WTC11 (cell line): ENCODE measurements around the gene CAPN15. TPM values are rescaled to one million over a fixed set of nuclear protein-coding genes. Genes with fewer than 3 reads are reported as not detected.

Source experiments
- ATAC-seq: fragments of 200-7000 bp; cut with Tn5 transposase; 2 replicates; pipeline ENCODE4 v1.10.0; 2021; ENCODE audit warnings: mild to moderate bottlenecking, moderate library complexity
- CTCF ChIA-PET: fragments of 300-600 bp; sonication (Branson Sonifier 250); formaldehyde crosslinking; loops from one replicate; lab custom pipeline; 2021; ENCODE audit warnings: antibody characterized with exemption; lab: Charles Lee
- POLR2A ChIA-PET: fragments of 350-600 bp; sonication (Branson Sonifier 250); formaldehyde crosslinking; loops from one replicate; lab custom pipeline; 2021; ENCODE audit warnings: antibody characterized with exemption; lab: Charles Lee
- DNase-seq: peaks from one replicate; pipeline ENCODE4 v3.0.0; 2021; ENCODE audit warnings: low spot score
- H3K27ac Mint-ChIP-seq: 2 replicates; pipeline ENCODE4 v1.8.0; 2021; ENCODE audit warnings: mixed read lengths
- H3K27me3 Mint-ChIP-seq: 2 replicates; pipeline ENCODE4 v1.8.0; 2021; ENCODE audit warnings: low read depth, mild to moderate bottlenecking, moderate library complexity, mixed read lengths
- H3K36me3 Mint-ChIP-seq: 2 replicates; pipeline ENCODE4 v1.8.0; 2021; ENCODE audit warnings: mixed read lengths
- H3K4me1 Mint-ChIP-seq: 2 replicates; pipeline ENCODE4 v1.8.0; 2022; ENCODE audit warnings: mixed read lengths
- H3K4me3 Mint-ChIP-seq: 2 replicates; pipeline ENCODE4 v1.8.0; 2021; ENCODE audit warnings: mild to moderate bottlenecking, moderate library complexity, mixed read lengths
- H3K9me3 Mint-ChIP-seq: 2 replicates; pipeline ENCODE4 v1.8.0; 2021; ENCODE audit warnings: mixed read lengths
- AFF4 ChIP-seq: sonication (generic); formaldehyde crosslinking; IDR thresholded peaks from 2 replicates; pipeline ENCODE4 v1.8.1; 2023; ENCODE audit warnings: mild to moderate bottlenecking, missing genetic modification reagents, borderline replicate concordance
- ATF3 ChIP-seq: sonication (generic); formaldehyde crosslinking; conservative IDR thresholded peaks from 2 replicates; pipeline ENCODE4 v1.8.1; 2022; ENCODE audit warnings: mild to moderate bottlenecking, missing genetic modification reagents
- CREB1 ChIP-seq: sonication (generic); formaldehyde crosslinking; IDR thresholded peaks from 2 replicates; pipeline ENCODE4 v1.8.0; 2023; ENCODE audit warnings: mild to moderate bottlenecking, missing genetic modification reagents
- GRHL2 ChIP-seq: fragments of 250-450 bp; sonication (Bioruptor Pico); IDR thresholded peaks from 2 replicates; pipeline ENCODE4 v1.8.0; 2022; ENCODE audit warnings: mild to moderate bottlenecking, moderate library complexity; ENCODE audit not compliant: insufficient replicate concordance, severe bottlenecking
- GTF2I ChIP-seq: fragments of 250-450 bp; sonication (Bioruptor Pico); conservative IDR thresholded peaks from 2 replicates; pipeline ENCODE4 v1.4.0; 2021; ENCODE audit warnings: mild to moderate bottlenecking
- HMGA2 ChIP-seq: fragments of 250-450 bp; sonication (Bioruptor Pico); IDR thresholded peaks from 2 replicates; pipeline ENCODE4 v1.4.0; 2021; ENCODE audit warnings: mild to moderate bottlenecking, moderate library complexity
- IRF2 ChIP-seq: sonication (generic); formaldehyde crosslinking; IDR thresholded peaks from 2 replicates; pipeline ENCODE4 v1.8.0; 2022; ENCODE audit warnings: low read depth, missing genetic modification reagents, borderline replicate concordance
- NFE2L1 ChIP-seq: sonication (generic); formaldehyde crosslinking; IDR thresholded peaks from 2 replicates; pipeline ENCODE4 v1.8.1; 2023; ENCODE audit warnings: missing genetic modification reagents
- NFYB ChIP-seq: sonication (generic); formaldehyde crosslinking; conservative IDR thresholded peaks from 2 replicates; pipeline ENCODE4 v1.8.0; 2022; ENCODE audit warnings: low read depth, missing genetic modification reagents
- RORB ChIP-seq: fragments of 250-450 bp; sonication (Bioruptor Pico); IDR thresholded peaks from 2 replicates; pipeline ENCODE4 v1.9.0; 2021; ENCODE audit warnings: mild to moderate bottlenecking
- SMAD4 ChIP-seq: sonication (generic); formaldehyde crosslinking; IDR thresholded peaks from 2 replicates; pipeline ENCODE4 v1.8.0; 2022; ENCODE audit warnings: mild to moderate bottlenecking, missing genetic modification reagents
- SOX15 ChIP-seq: fragments of 250-450 bp; sonication (Bioruptor Pico); IDR thresholded peaks from 2 replicates; pipeline ENCODE4 v1.9.0; 2021; ENCODE audit warnings: mild to moderate bottlenecking
- TEAD4 ChIP-seq: sonication (generic); formaldehyde crosslinking; IDR thresholded peaks from 2 replicates; pipeline ENCODE4 v1.8.0; 2022; ENCODE audit warnings: mild to moderate bottlenecking, missing genetic modification reagents
- ZBTB43 ChIP-seq: sonication (generic); formaldehyde crosslinking; IDR thresholded peaks from 2 replicates; pipeline ENCODE4 v1.8.1; 2023; ENCODE audit warnings: mild to moderate bottlenecking, missing genetic modification reagents
- ZNF263 ChIP-seq: sonication (generic); formaldehyde crosslinking; IDR thresholded peaks from 2 replicates; pipeline ENCODE4 v1.8.1; 2022; ENCODE audit warnings: low read depth, mild to moderate bottlenecking, moderate library complexity, missing genetic modification reagents
- ZNF317 ChIP-seq: sonication (generic); formaldehyde crosslinking; IDR thresholded peaks from 2 replicates; pipeline ENCODE4 v1.8.1; 2023; ENCODE audit warnings: low read depth, mild to moderate bottlenecking, moderate library complexity, missing genetic modification reagents, borderline replicate concordance
- ZNF396 ChIP-seq: fragments of 250-450 bp; sonication (Bioruptor Pico); IDR thresholded peaks from 2 replicates; pipeline ENCODE4 v1.8.0; 2021; ENCODE audit warnings: mild to moderate bottlenecking, moderate library complexity, borderline replicate concordance
- ZNF532 ChIP-seq: fragments of 250-450 bp; sonication (Bioruptor Pico); IDR thresholded peaks from 2 replicates; pipeline ENCODE4 v1.9.0; 2021; ENCODE audit warnings: mild to moderate bottlenecking, borderline replicate concordance
- total RNA-seq: library from RNA; stranded (reverse); gene quantifications from 3 replicates; pipeline ENCODE4 v1.2.3, GENCODE V29; 2021
- TF ChIP-seq, protein P1 (sequence below): sonication (generic); formaldehyde crosslinking; IDR thresholded peaks from 2 replicates; pipeline ENCODE4 v1.8.1; 2023; ENCODE audit warnings: mild to moderate bottlenecking, missing genetic modification reagents
- TF ChIP-seq, protein P2 (sequence below): fragments of 200-600 bp; IDR thresholded peaks from 2 replicates; pipeline ENCODE4 v1.8.0; 2022; ENCODE audit warnings: antibody characterized with exemption
- TF ChIP-seq, protein P3 (sequence below): sonication (generic); formaldehyde crosslinking; IDR thresholded peaks from 2 replicates; pipeline ENCODE4 v1.8.1; 2023; ENCODE audit warnings: mild to moderate bottlenecking, missing genetic modification reagents, moderate library complexity
- TF ChIP-seq, protein P4 (sequence below): sonication (generic); formaldehyde crosslinking; IDR thresholded peaks from 2 replicates; pipeline ENCODE4 v1.8.1; 2023; ENCODE audit warnings: mild to moderate bottlenecking, missing genetic modification reagents, moderate library complexity

Gene CAPN15
- total RNA-seq, 1 experiment from 2014 or later, result 110 TPM

DNA sequence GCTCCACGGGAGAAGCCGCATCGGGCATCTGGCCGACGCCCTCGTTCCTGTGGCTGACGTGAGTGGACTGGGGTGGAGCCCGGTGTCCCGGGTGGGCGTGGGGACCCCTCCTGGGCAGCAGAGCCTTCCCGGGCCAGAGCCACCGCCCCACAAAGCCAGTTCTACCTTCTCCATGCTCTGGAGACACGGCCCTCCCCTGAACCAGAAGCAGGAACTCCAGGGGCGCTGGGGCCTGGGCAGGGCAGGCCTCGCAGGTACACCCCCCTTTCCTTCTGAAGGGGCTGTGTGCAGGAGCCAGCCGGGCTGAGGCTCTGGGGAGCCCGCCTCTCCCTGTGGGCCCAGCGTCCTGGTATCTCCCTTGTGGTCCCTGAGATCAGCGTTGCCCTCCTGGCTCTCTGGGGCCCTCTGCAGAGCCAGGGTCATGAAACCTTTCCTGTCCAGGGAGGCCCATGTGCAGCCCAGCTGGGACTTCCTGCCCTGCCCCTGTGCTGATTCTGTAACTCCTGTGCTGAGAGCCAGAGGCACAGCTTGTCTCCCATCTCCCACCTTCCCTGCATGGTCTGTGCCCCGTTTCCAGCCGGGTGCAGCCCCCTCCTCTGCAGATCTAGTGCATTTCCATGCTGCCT is 48.8 kb downstream of the CAPN15 start (continued):
- TF ChIP-seq ZNF532 (no peak), IRF2 (CRISPR knock-in tag) (no peak), ATF3 (no peak), ZBTB43 (no peak), SOX15 (CRISPR knock-in tag) (no peak), ZNF263 (CRISPR knock-in tag) (no peak)

DNA sequence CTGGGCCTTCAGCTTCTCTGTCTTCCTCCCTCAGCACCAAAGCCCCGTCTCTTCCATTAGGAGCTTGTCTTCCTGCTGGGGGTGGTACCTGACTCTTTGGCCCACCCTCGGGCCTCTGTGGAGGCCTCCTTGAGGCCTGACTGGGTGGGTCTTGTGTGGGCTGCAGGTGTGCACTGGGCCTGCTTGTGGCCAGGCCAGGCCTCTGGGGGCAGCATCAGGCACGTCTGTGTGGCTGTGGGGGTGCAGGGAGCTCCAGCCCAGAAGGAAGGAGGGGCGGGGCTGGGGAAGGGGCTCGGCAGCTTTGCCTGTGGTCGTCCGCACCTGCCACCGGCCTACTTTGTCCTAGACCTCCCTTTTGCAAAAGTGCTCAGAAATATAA is 49.3 kb downstream of the CAPN15 start:
- ATAC-seq (peak; percentile 70), DNase-seq (peak; percentile 73)
- Mint-ChIP-seq H3K9me3 (no peaks in the 10 kb centered on the region), H3K4me3 (no peak overlapping the region), H3K4me1 (peaks cover 4% of the 10 kb centered on the region), H3K27me3 (no peaks in the 10 kb centered on the region), H3K36me3 (no peaks in the 10 kb centered on the region), H3K27ac (peak overlapping the region; percentile 89)
- CTCF ChIA-PET, result interaction anchor here (0.6 to 2.4 kb wide), 35 partner anchors 8 to 224 kb away, joined by 3 to 18 read pairs (median 5); partner anchors contain the start of genes CHTF18, DECR2, METTL26 and NHLRC4
- POLR2A ChIA-PET, result no interaction called here
- TF ChIP-seq HMGA2, result no peak
- TF ChIP-seq RORB, result no peak
- TF ChIP-seq ZNF317, result no peak
- TF ChIP-seq, protein P1, sequence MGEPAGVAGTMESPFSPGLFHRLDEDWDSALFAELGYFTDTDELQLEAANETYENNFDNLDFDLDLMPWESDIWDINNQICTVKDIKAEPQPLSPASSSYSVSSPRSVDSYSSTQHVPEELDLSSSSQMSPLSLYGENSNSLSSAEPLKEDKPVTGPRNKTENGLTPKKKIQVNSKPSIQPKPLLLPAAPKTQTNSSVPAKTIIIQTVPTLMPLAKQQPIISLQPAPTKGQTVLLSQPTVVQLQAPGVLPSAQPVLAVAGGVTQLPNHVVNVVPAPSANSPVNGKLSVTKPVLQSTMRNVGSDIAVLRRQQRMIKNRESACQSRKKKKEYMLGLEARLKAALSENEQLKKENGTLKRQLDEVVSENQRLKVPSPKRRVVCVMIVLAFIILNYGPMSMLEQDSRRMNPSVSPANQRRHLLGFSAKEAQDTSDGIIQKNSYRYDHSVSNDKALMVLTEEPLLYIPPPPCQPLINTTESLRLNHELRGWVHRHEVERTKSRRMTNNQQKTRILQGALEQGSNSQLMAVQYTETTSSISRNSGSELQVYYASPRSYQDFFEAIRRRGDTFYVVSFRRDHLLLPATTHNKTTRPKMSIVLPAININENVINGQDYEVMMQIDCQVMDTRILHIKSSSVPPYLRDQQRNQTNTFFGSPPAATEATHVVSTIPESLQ, result no peak
- TF ChIP-seq, protein P2, sequence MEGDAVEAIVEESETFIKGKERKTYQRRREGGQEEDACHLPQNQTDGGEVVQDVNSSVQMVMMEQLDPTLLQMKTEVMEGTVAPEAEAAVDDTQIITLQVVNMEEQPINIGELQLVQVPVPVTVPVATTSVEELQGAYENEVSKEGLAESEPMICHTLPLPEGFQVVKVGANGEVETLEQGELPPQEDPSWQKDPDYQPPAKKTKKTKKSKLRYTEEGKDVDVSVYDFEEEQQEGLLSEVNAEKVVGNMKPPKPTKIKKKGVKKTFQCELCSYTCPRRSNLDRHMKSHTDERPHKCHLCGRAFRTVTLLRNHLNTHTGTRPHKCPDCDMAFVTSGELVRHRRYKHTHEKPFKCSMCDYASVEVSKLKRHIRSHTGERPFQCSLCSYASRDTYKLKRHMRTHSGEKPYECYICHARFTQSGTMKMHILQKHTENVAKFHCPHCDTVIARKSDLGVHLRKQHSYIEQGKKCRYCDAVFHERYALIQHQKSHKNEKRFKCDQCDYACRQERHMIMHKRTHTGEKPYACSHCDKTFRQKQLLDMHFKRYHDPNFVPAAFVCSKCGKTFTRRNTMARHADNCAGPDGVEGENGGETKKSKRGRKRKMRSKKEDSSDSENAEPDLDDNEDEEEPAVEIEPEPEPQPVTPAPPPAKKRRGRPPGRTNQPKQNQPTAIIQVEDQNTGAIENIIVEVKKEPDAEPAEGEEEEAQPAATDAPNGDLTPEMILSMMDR, result no peak
- TF ChIP-seq AFF4, result no peak
- no peak for TF ChIP-seq GRHL2 (CRISPR knock-in tag)
- TF ChIP-seq CREB1, result no peak
- TF ChIP-seq SMAD4 (CRISPR knock-in tag), result no peak
- no peak for TF ChIP-seq NFE2L1 (CRISPR knock-in tag)
- no peak for TF ChIP-seq ZNF396 (CRISPR knock-in tag)
- TF ChIP-seq GTF2I (CRISPR knock-in tag), result no peak
- TF ChIP-seq, protein P3, sequence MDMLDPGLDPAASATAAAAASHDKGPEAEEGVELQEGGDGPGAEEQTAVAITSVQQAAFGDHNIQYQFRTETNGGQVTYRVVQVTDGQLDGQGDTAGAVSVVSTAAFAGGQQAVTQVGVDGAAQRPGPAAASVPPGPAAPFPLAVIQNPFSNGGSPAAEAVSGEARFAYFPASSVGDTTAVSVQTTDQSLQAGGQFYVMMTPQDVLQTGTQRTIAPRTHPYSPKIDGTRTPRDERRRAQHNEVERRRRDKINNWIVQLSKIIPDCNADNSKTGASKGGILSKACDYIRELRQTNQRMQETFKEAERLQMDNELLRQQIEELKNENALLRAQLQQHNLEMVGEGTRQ (CRISPR knock-in tag), result no peak
- no peak for TF ChIP-seq TEAD4
- no peak for TF ChIP-seq NFYB (CRISPR knock-in tag)
- TF ChIP-seq, protein P4, sequence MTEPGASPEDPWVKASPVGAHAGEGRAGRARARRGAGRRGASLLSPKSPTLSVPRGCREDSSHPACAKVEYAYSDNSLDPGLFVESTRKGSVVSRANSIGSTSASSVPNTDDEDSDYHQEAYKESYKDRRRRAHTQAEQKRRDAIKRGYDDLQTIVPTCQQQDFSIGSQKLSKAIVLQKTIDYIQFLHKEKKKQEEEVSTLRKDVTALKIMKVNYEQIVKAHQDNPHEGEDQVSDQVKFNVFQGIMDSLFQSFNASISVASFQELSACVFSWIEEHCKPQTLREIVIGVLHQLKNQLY (CRISPR knock-in tag), result no peak
